ENCODE data around the gene OR52E8. TPM values are rescaled to one million over a fixed set of nuclear protein-coding genes. Genes with fewer than 3 reads are reported as not detected.

Gene OR52E8
- total RNA-seq (1 to 10 TPM; 3.0 to 4.6 TPM), polyA plus RNA-seq (ENCODE audit: insufficient read depth, low read depth, low replicate concordance) (not detected)
- long read RNA-seq, donor 1, result 0 reads
- long read RNA-seq, donor 2, result 0 reads

DNA sequence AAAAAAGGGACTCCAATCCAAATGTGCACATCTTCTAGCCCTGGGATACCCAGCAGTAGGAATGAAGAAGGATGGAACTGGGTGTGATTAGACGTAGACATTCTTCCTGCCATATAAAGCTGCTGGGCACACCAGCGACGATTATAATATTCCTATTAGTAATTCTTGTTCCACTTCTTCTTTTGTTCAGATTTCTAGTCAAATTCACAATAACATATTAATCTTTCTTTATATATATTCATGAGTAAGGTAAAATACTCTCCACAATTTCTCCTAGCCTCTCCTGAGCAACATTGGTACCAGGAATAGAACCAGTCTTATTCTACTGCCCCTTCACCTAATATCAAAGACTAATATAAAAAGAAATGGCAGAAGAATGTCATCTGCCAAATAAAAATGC, at the start of gene OR52E8:
TSS of gene OR52E8 (minus strand) at position 101 of the 400 bp plus-strand sequence. CDS start at position 101, 0 bp downstream.
- no peaks in the 10 kb centered on the region for H3K4me1 ChIP-seq
- H3K36me3 ChIP-seq (ENCODE audit: low read depth, missing control alignments), result no peaks in the 10 kb centered on the region
- TF ChIP-seq, protein P1, sequence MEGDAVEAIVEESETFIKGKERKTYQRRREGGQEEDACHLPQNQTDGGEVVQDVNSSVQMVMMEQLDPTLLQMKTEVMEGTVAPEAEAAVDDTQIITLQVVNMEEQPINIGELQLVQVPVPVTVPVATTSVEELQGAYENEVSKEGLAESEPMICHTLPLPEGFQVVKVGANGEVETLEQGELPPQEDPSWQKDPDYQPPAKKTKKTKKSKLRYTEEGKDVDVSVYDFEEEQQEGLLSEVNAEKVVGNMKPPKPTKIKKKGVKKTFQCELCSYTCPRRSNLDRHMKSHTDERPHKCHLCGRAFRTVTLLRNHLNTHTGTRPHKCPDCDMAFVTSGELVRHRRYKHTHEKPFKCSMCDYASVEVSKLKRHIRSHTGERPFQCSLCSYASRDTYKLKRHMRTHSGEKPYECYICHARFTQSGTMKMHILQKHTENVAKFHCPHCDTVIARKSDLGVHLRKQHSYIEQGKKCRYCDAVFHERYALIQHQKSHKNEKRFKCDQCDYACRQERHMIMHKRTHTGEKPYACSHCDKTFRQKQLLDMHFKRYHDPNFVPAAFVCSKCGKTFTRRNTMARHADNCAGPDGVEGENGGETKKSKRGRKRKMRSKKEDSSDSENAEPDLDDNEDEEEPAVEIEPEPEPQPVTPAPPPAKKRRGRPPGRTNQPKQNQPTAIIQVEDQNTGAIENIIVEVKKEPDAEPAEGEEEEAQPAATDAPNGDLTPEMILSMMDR (IDR thresholded peaks at IDR 0.05), result no peak
- TF ChIP-seq POLR2A (IDR thresholded peaks at IDR 0.05), result no peak
- no peaks in the 10 kb centered on the region for H3K9me3 ChIP-seq
- H3K4me3 ChIP-seq, result no peak within 1 kb of the TSS
- DNase-seq, result no peak
- no peaks in the 10 kb centered on the region for H3K27me3 ChIP-seq
- 93 to 95% methylated on average over 3 of the region's 3 CpGs for WGBS, 2 donors
- no peak within 1 kb of the TSS for H3K27ac ChIP-seq
- intact Hi-C loops (cut with DNase I; ENCODE audit: low total_unique reads), result no loop called here

DNA sequence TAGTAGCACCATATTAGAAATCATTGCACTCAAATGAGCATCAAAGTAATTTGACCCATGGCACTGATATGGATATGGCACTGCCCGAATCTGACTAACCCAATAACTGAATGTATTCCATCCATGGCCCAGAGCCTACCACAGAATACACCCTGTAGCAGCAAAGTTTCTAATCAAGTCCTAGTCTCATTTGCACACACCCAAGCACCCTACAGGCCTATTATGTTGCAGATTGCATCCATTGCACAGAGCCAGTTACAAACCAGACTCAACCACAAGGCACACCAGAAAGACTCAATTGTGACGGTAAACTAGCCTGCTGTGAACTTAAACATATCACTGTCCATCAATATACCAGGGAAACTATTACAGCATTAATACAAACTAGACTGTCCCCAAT, 42.0 kb upstream of the OR52E8 start:
- Histone ChIP-seq H3K4me1 (no peaks in the 10 kb centered on the region), H3K4me3 (no peak overlapping the region), H3K27ac (no peak overlapping the region), H3K9me3 (no peaks in the 10 kb centered on the region), H3K27me3 (no peaks in the 10 kb centered on the region), H3K36me3 (ENCODE audit: low read depth, missing control alignments) (no peaks in the 10 kb centered on the region)
- TF ChIP-seq POLR2A (IDR thresholded peaks at IDR 0.05), result no peak
- TF ChIP-seq, protein P1 (IDR thresholded peaks at IDR 0.05), result no peak
- intact Hi-C loops (cut with DNase I; ENCODE audit: low total_unique reads), result no loop called here
- 89 to 100% methylated on average over 1 to 2 of the region's 2 CpGs for WGBS, 2 donors
- DNase-seq, result no peak

DNA sequence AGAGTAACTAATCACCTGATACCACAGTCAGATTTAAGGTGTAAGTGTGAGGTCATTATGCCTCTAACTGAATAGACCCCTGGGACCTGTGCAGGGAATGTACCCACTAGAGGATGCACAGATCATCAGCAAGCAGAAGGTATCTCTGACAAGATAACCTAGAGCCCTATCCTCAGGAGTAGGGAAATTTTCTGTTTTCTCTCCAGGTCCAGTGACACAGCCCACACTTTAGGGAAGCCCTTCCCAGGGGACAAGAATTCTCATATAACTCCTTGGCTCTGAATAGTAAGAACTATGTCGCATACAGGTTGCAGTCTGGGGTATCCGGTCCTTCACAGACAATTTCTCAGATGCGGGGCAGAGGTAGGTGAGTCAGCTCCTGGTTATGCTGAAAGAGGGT, 35.4 kb upstream of the OR52E8 start, which contains the start of gene OR52E5:
TSS of gene OR52E5 (plus strand) at position 301 of the 400 bp plus-strand sequence. CDS start 7,569 bp downstream, outside the sequence.
- no peak for DNase-seq
- no peak within 1 kb of the TSS for H3K4me3 ChIP-seq
- H3K27ac ChIP-seq, result no peak within 1 kb of the TSS
- WGBS, 2 donors, result 86 to 90% methylated on average over 3 of the region's 3 CpGs
- no peaks in the 10 kb centered on the region for H3K27me3 ChIP-seq
- no peaks in the 10 kb centered on the region for H3K36me3 ChIP-seq (ENCODE audit: low read depth, missing control alignments)
- TF ChIP-seq, protein P1 (IDR thresholded peaks at IDR 0.05), result no peak
- no peak for TF ChIP-seq POLR2A (IDR thresholded peaks at IDR 0.05)
- no peaks in the 10 kb centered on the region for H3K4me1 ChIP-seq
- intact Hi-C loops (cut with DNase I; ENCODE audit: low total_unique reads), result no loop called here
- no peaks in the 10 kb centered on the region for H3K9me3 ChIP-seq

DNA sequence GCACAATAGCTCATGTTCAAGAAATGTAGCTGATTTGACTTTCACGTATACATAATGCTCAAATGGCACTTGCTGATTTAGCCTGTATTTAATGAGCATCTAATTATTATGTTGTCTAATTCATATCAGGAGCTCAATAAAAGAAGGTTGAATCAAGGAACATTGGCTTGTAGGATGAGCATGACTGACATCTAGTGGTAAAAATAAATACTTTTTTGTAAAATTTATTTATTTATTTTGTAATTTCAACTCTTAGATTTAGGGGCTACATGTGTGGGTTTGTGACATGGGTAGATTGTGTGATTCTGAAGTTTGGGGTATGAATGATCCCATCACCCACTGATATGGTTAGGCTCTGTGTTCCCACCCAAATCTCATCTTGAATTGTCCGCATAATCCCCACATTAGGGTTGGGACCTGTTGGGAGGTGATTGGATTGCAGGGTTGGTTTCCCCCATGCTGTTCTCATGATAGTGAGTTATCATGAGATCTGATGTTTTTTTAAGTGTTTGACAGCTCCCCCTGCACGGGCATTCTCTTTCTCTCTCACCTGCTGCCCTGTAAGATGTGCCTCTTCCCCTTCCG, 33.8 kb upstream of the OR52E8 start:
- Histone ChIP-seq H3K27me3 (no peaks in the 10 kb centered on the region), H3K4me1 (no peaks in the 10 kb centered on the region), H3K36me3 (ENCODE audit: low read depth, missing control alignments) (no peaks in the 10 kb centered on the region), H3K4me3 (no peak overlapping the region), H3K27ac (no peak overlapping the region), H3K9me3 (no peaks in the 10 kb centered on the region)
- TF ChIP-seq, protein P1 (IDR thresholded peaks at IDR 0.05), result peak in 2 of 3 experiments; percentile 37 to 68
- no peak for TF ChIP-seq POLR2A (IDR thresholded peaks at IDR 0.05)
- DNase-seq, result no peak
- intact Hi-C loops (cut with DNase I; ENCODE audit: low total_unique reads), result no loop called here
- whole genome bisulfite sequencing, 2 donors, result 65 to 69% methylated on average over 4 of the region's 4 CpGs

DNA sequence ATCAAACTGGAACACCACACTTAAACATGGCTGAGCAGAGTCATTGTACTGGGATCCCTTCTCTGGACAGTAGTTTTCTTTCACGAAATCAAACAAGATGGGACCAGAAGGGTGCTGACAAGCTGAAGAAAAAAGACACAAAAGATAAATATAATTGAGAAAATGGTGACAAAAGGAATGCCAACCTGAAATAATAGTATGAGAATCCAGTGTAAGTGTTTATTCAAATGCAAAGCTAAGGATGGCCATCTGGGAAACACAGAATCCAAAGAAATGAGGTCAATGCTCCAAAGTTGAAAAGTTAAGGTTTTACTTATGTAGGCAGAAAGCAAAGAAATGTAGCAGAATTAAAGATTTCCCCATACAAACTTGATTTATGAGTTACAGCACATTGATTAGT, 30.2 kb upstream of the OR52E8 start:
- H3K27ac ChIP-seq, result no peak overlapping the region
- intact Hi-C loops (cut with DNase I; ENCODE audit: low total_unique reads), result no loop called here
- no peak overlapping the region for H3K4me3 ChIP-seq
- no peaks in the 10 kb centered on the region for H3K9me3 ChIP-seq
- H3K36me3 ChIP-seq (ENCODE audit: low read depth, missing control alignments), result no peaks in the 10 kb centered on the region
- no peak for DNase-seq
- H3K4me1 ChIP-seq, result no peaks in the 10 kb centered on the region
- TF ChIP-seq, protein P1 (IDR thresholded peaks at IDR 0.05), result no peak
- no peak for TF ChIP-seq POLR2A (IDR thresholded peaks at IDR 0.05)
- H3K27me3 ChIP-seq, result no peaks in the 10 kb centered on the region
- 85% methylated on average over 1 of the region's 1 CpG for WGBS, 2 donors
